ENCODE data around the gene MDH2. TPM values are rescaled to one million over a fixed set of nuclear protein-coding genes. Genes with fewer than 3 reads are reported as not detected.
A peak's percentile ranks its signal among the peaks of the same experiment; 100 is the strongest.
"Not testable (repeated sequence)": the region's sequence is repeated elsewhere in the genome, so short reads cannot be mapped to it uniquely, and the experiment has no call there.

The MDH2 gene
- total RNA-seq, 1 donor from 2014 or later, result 109 TPM

- Mint-ChIP-seq H3K4me3 (ENCODE audit: unreplicated experiment) (peak overlapping the region; percentile 99), H3K9me3 (ENCODE audit: unreplicated experiment) (no peaks in the 10 kb centered on the region), H3K36me3 (ENCODE audit: low read depth, unreplicated experiment) (peaks cover 17% of the 10 kb centered on the region), H3K27ac (ENCODE audit: unreplicated experiment) (peak overlapping the region; percentile 2), H3K4me1 (ENCODE audit: unreplicated experiment) (peaks cover 23% of the 10 kb centered on the region), H3K27me3 (ENCODE audit: unreplicated experiment) (peaks cover 5% of the 10 kb centered on the region)
- DNase-seq (ENCODE audit: low spot score), result no peak
- TF ChIP-seq CTCF (IDR thresholded peaks at IDR 0.05; ENCODE audit: unreplicated experiment), result no peak
Observed at GRCh38 chr7:76049295-76049694, 1.4 kb downstream of the MDH2 start.

GRCh38 chr7:76050545-76050944 lies 2.6 kb downstream of the MDH2 start:
- Mint-ChIP-seq H3K4me3 (ENCODE audit: unreplicated experiment) (peak overlapping the region; percentile 39), H3K27ac (ENCODE audit: unreplicated experiment) (peak overlapping the region; percentile 75), H3K9me3 (ENCODE audit: unreplicated experiment) (no peaks in the 10 kb centered on the region), H3K4me1 (ENCODE audit: unreplicated experiment) (peaks cover 18% of the 10 kb centered on the region), H3K27me3 (ENCODE audit: unreplicated experiment) (peaks cover 5% of the 10 kb centered on the region), H3K36me3 (ENCODE audit: low read depth, unreplicated experiment) (peaks cover 17% of the 10 kb centered on the region)
- no peak for TF ChIP-seq CTCF (IDR thresholded peaks at IDR 0.05; ENCODE audit: unreplicated experiment)
- DNase-seq (ENCODE audit: low spot score), result no peak

- no peak overlapping the region for H3K27ac Mint-ChIP-seq (ENCODE audit: unreplicated experiment)
- H3K9me3 Mint-ChIP-seq (ENCODE audit: unreplicated experiment), result no peaks in the 10 kb centered on the region
- H3K36me3 Mint-ChIP-seq (ENCODE audit: low read depth, unreplicated experiment), result peaks cover 17% of the 10 kb centered on the region
- peaks cover 5% of the 10 kb centered on the region for H3K27me3 Mint-ChIP-seq (ENCODE audit: unreplicated experiment)
- no peak for TF ChIP-seq CTCF (IDR thresholded peaks at IDR 0.05; ENCODE audit: unreplicated experiment)
- H3K4me3 Mint-ChIP-seq (ENCODE audit: unreplicated experiment), result no peak overlapping the region
- H3K4me1 Mint-ChIP-seq (ENCODE audit: unreplicated experiment), result peaks cover 13% of the 10 kb centered on the region
- no peak for DNase-seq (ENCODE audit: low spot score)
Observed at GRCh38 chr7:76051840-76052239, 3.9 kb downstream of the MDH2 start.

- H3K27me3 Mint-ChIP-seq (ENCODE audit: unreplicated experiment); H3K4me3 Mint-ChIP-seq (ENCODE audit: unreplicated experiment); H3K27ac Mint-ChIP-seq (ENCODE audit: unreplicated experiment); DNase-seq (ENCODE audit: low spot score); H3K9me3 Mint-ChIP-seq (ENCODE audit: unreplicated experiment): not testable (repeated sequence)
- H3K4me1 Mint-ChIP-seq (ENCODE audit: unreplicated experiment), result peaks cover 13% of the 10 kb centered on the region
- H3K36me3 Mint-ChIP-seq (ENCODE audit: low read depth, unreplicated experiment), result peaks cover 18% of the 10 kb centered on the region
Observed at GRCh38 chr7:76052681-76053080, 4.8 kb downstream of the MDH2 start.

- H3K9me3 Mint-ChIP-seq (ENCODE audit: unreplicated experiment), result no peaks in the 10 kb centered on the region
- peaks cover 12% of the 10 kb centered on the region for H3K4me1 Mint-ChIP-seq (ENCODE audit: unreplicated experiment)
- no peak overlapping the region for H3K27ac Mint-ChIP-seq (ENCODE audit: unreplicated experiment)
- no peak for DNase-seq (ENCODE audit: low spot score)
- peaks cover 2% of the 10 kb centered on the region for H3K27me3 Mint-ChIP-seq (ENCODE audit: unreplicated experiment)
- peaks cover 18% of the 10 kb centered on the region for H3K36me3 Mint-ChIP-seq (ENCODE audit: low read depth, unreplicated experiment)
- H3K4me3 Mint-ChIP-seq (ENCODE audit: unreplicated experiment), result no peak overlapping the region
- no peak for TF ChIP-seq CTCF (IDR thresholded peaks at IDR 0.05; ENCODE audit: unreplicated experiment)
Observed at GRCh38 chr7:76053461-76053860, 5.6 kb downstream of the MDH2 start.
